ENCODE results near the gene TMEM161A. TPM values are rescaled to one million over a fixed set of nuclear protein-coding genes. Genes with fewer than 3 reads are reported as not detected.

Gene TMEM161A
- total RNA-seq, 4 donors from 2014 or later = 16.7 to 24.5 (median 20.1) TPM

- WGBS, 2 donors (ENCODE audit: low coverage in 1 of 2) = 91 to 100% methylated on average over 1 of the region's 1 CpG
- no peak for ATAC-seq
These were observed 15.4 kb downstream of the TMEM161A start for GRCh38 chr19:19122902-19123301.

GRCh38 chr19:19121371-19121770, 16.9 kb downstream of the TMEM161A start:
- Histone ChIP-seq H3K9me3 (peaks cover 0 to 9% (median 0%) of the 10 kb centered on the region in 3 donors), H3K27ac (no peak overlapping the region), H3K4me3 (no peak overlapping the region), H3K36me3 (peaks cover 0 to 60% of the 10 kb centered on the region in 2 donors), H3K27me3 (no peaks in the 10 kb centered on the region), H3K4me1 (peaks cover 0 to 9% (median 0%) of the 10 kb centered on the region in 3 donors)
- ATAC-seq = no peak
- no CpG with 5 or more reads among the region's 10 CpGs for WGBS, 2 donors (ENCODE audit: low coverage in 1 of 2)
- TF ChIP-seq POLR2A (IDR thresholded peaks at IDR 0.05) (no peak), EP300 (IDR thresholded peaks at IDR 0.05) (no peak)

More at GRCh38 chr19:19122902-19123301, 15.4 kb downstream of the TMEM161A start:
- Histone ChIP-seq H3K4me3 (no peak overlapping the region), H3K36me3 (peaks cover 0 to 60% of the 10 kb centered on the region in 2 donors), H3K4me1 (peaks cover 0 to 9% (median 0%) of the 10 kb centered on the region in 3 donors), H3K27me3 (no peaks in the 10 kb centered on the region), H3K9me3 (peaks cover 0 to 9% (median 0%) of the 10 kb centered on the region in 3 donors), H3K27ac (no peak overlapping the region)
- TF ChIP-seq POLR2AphosphoS5 (IDR thresholded peaks at IDR 0.05) = no peak
- no peak for TF ChIP-seq EP300 (IDR thresholded peaks at IDR 0.05)
- TF ChIP-seq CTCF (IDR thresholded peaks at IDR 0.05) = no peak
- no peak for TF ChIP-seq POLR2A (IDR thresholded peaks at IDR 0.05)

- no peak for TF ChIP-seq POLR2A (IDR thresholded peaks at IDR 0.05)
- no peak for TF ChIP-seq CTCF (IDR thresholded peaks at IDR 0.05)
- Histone ChIP-seq H3K36me3 (peaks cover 0 to 57% of the 10 kb centered on the region in 2 donors), H3K27me3 (no peaks in the 10 kb centered on the region), H3K9me3 (peaks cover 0 to 9% (median 0%) of the 10 kb centered on the region in 3 donors), H3K27ac (peak overlapping the region in 1 of 4 donors; percentile 27), H3K4me1 (peaks cover 0 to 9% (median 0%) of the 10 kb centered on the region in 3 donors), H3K4me3 (peak overlapping the region in 1 of 2 donors; percentile 18)
- 0 to 32% methylated on average over 1 to 5 of the region's 39 CpGs for WGBS, 2 donors (ENCODE audit: low coverage in 1 of 2)
- ATAC-seq = peak; percentile 82
These were observed 17.7 kb downstream of the TMEM161A start for GRCh38 chr19:19120308-19121231.

- Histone ChIP-seq H3K9me3 (peaks cover 0 to 9% (median 0%) of the 10 kb centered on the region in 3 donors), H3K4me1 (peaks cover 0 to 9% (median 0%) of the 10 kb centered on the region in 3 donors), H3K4me3 (peak overlapping the region in 1 of 2 donors; percentile 15), H3K27me3 (peaks cover 4% of the 10 kb centered on the region), H3K36me3 (peaks cover 0 to 55% of the 10 kb centered on the region in 2 donors), H3K27ac (peak overlapping the region in 1 of 4 donors; percentile 27)
- TF ChIP-seq EP300 (IDR thresholded peaks at IDR 0.05) (no peak), POLR2AphosphoS5 (IDR thresholded peaks at IDR 0.05) (no peak), CTCF (IDR thresholded peaks at IDR 0.05) (no peak), POLR2A (IDR thresholded peaks at IDR 0.05) (no peak)
- ATAC-seq = peak; percentile 8
- WGBS, 2 donors (ENCODE audit: low coverage in 1 of 2) = 88 to 92% methylated on average over 5 to 17 of the region's 39 CpGs
These were observed 18.7 kb downstream of the TMEM161A start for GRCh38 chr19:19119325-19120237.

- no peak for ATAC-seq
- Histone ChIP-seq H3K27me3 (peaks cover 6% of the 10 kb centered on the region), H3K27ac (no peak overlapping the region), H3K4me3 (no peak overlapping the region), H3K4me1 (peaks cover 0 to 9% (median 0%) of the 10 kb centered on the region in 3 donors), H3K36me3 (peaks cover 0 to 22% of the 10 kb centered on the region in 2 donors), H3K9me3 (no peaks in the 10 kb centered on the region)
- TF ChIP-seq POLR2AphosphoS5 (IDR thresholded peaks at IDR 0.05) = no peak
- peak in 2 of 4 experiments; percentile 18 to 41 for TF ChIP-seq CTCF (IDR thresholded peaks at IDR 0.05)
- 95% methylated on average over 4 of the region's 9 CpGs; no CpG with 5 or more reads in 1 of the 2 donors for WGBS, 2 donors (ENCODE audit: low coverage in 1 of 2)
These were observed 22.3 kb downstream of the TMEM161A start for GRCh38 chr19:19115954-19116353.

All from gastroesophageal sphincter (tissue), 4 donors.